Measurements from ENCODE around the gene VMP1. TPM values are rescaled to one million over a fixed set of nuclear protein-coding genes. Genes with fewer than 3 reads are reported as not detected.

Gene VMP1
- polyA plus RNA-seq, 2 of the 4 experiments (the other 2 are of a cell fraction), result 395 to 726 TPM

GRCh38 chr17:59776577-59776976 lies 69.1 kb downstream of the VMP1 start:
- H3K4me3 ChIP-seq, result no peak overlapping the region
- no peak for TF ChIP-seq CTCF (IDR thresholded peaks at IDR 0.05)
- no peak for TF ChIP-seq ZC3H11A (IDR thresholded peaks at IDR 0.05)
- TF ChIP-seq ATOH8 (CRISPR knock-in tag; IDR thresholded peaks at IDR 0.05; ENCODE audit: low read depth), result no peak
- no peak for TF ChIP-seq FOXS1 (CRISPR knock-in tag; IDR thresholded peaks at IDR 0.05)
- TF ChIP-seq CBX8 (IDR thresholded peaks at IDR 0.05), result no peak
- TF ChIP-seq EP300 (IDR thresholded peaks at IDR 0.05), result no peak
- TF ChIP-seq HMGXB4 (CRISPR knock-in tag; IDR thresholded peaks at IDR 0.05; ENCODE audit: borderline replicate concordance), result no peak
- TF ChIP-seq POLR2AphosphoS2 (conservative IDR thresholded peaks at IDR 0.05; ENCODE audit: low read length), result no peak
- TF ChIP-seq KDM5A (IDR thresholded peaks at IDR 0.05), result no peak
- DNase-seq (ENCODE audit: low read depth in 1 of 2, low spot score in 1 of 2), result no peak
- CTCF ChIA-PET, result interaction anchor here (1.4 kb wide), 1 partner anchor 22 kb away, joined by 5 read pairs; no protein-coding TSS in a partner anchor
- peaks cover 44% of the 10 kb centered on the region for H3K4me1 ChIP-seq
- peaks cover 12% of the 10 kb centered on the region for H3K9me3 ChIP-seq
- no peak for ATAC-seq
- 92% methylated on average over 1 of the region's 1 CpG for WGBS (ENCODE audit: missing lambda C conversion rate)
- POLR2A ChIA-PET, result interaction anchor here (0.7 kb wide), 1 partner anchor 53 kb away, joined by 3 read pairs; no protein-coding TSS in a partner anchor
- no peak overlapping the region for H3K4me2 ChIP-seq
- no peak for FAIRE-seq
- peak overlapping the region; percentile 7 to 52; a peak in 4 of 6 replicates for H3K27ac ChIP-seq

GRCh38 chr17:59777033-59777432 lies 69.6 kb downstream of the VMP1 start:
- H3K9me3 ChIP-seq, result peaks cover 12% of the 10 kb centered on the region
- peaks cover 48% of the 10 kb centered on the region for H3K4me1 ChIP-seq
- no peak for ATAC-seq
- H3K27ac ChIP-seq, result peak overlapping the region; percentile 2 to 56; a peak in 4 of 6 replicates
- H3K4me2 ChIP-seq, result no peak overlapping the region
- POLR2A ChIA-PET, result interaction anchor here (0.7 kb wide), 1 partner anchor 53 kb away, joined by 3 read pairs; no protein-coding TSS in a partner anchor
- CTCF ChIA-PET, result interaction anchor here (1.4 kb wide), 1 partner anchor 23 kb away, joined by 5 read pairs; no protein-coding TSS in a partner anchor
- WGBS (ENCODE audit: missing lambda C conversion rate), result 75% methylated on average over 3 of the region's 3 CpGs
- no peak for TF ChIP-seq PHF8 (IDR thresholded peaks at IDR 0.05; ENCODE audit: borderline replicate concordance, low read depth)
- TF ChIP-seq HDAC2 (IDR thresholded peaks at IDR 0.05), result 0 out of 2 replicates have a peak, but pooled peaks have one; percentile 65
- TF ChIP-seq ZNF302 (CRISPR knock-in tag; IDR thresholded peaks at IDR 0.05), result no peak
- FAIRE-seq, result no peak
- no peak overlapping the region for H3K4me3 ChIP-seq
- DNase-seq (ENCODE audit: low read depth in 1 of 2, low spot score in 1 of 2), result no peak

GRCh38 chr17:59778996-59779395 lies 71.5 kb downstream of the VMP1 start:
- Histone ChIP-seq H3K4me3 (no peak overlapping the region), H3K9me3 (peaks cover 12% of the 10 kb centered on the region), H3K27ac (peak overlapping the region; percentile 88 to 98), H3K4me1 (peaks cover 57% of the 10 kb centered on the region), H3K4me2 (no peak overlapping the region; the same call in 2 of the 3 replicates)
- DNase-seq (ENCODE audit: low read depth in 1 of 2, low spot score in 1 of 2), result no peak
- CTCF ChIA-PET, result interaction anchor here (0.6 to 1.9 kb wide), 8 partner anchors 9 to 75 kb away, joined by 3 to 5 read pairs (median 4); no protein-coding TSS in a partner anchor
- POLR2A ChIA-PET, result interaction anchor here (1.1 to 1.2 kb wide), 2 partner anchors 59 to 63 kb away, joined by 3 to 7 read pairs; no protein-coding TSS in a partner anchor
- no peak for TF ChIP-seq PHF8 (IDR thresholded peaks at IDR 0.05; ENCODE audit: borderline replicate concordance, low read depth)
- no peak for TF ChIP-seq ZC3H11A (IDR thresholded peaks at IDR 0.05)
- TF ChIP-seq EP300 (IDR thresholded peaks at IDR 0.05), result no peak
- no peak for FAIRE-seq
- ATAC-seq, result no peak
- WGBS (ENCODE audit: missing lambda C conversion rate), result 97% methylated on average over 4 of the region's 4 CpGs

GRCh38 chr17:59779521-59779920 lies 72.1 kb downstream of the VMP1 start:
- no peak overlapping the region for H3K4me3 ChIP-seq
- POLR2A ChIA-PET, result interaction anchor here (0.6 kb wide), 1 partner anchor 67 kb away, joined by 3 read pairs; no protein-coding TSS in a partner anchor
- H3K4me2 ChIP-seq, result peak overlapping the region; percentile 3; the same call in 1 of the 3 replicates
- DNase-seq (ENCODE audit: low read depth in 1 of 2, low spot score in 1 of 2) (no peak), ATAC-seq (no peak), FAIRE-seq (no peak)
- 89% methylated on average over 1 of the region's 1 CpG for WGBS (ENCODE audit: missing lambda C conversion rate)
- peak overlapping the region; percentile 88 to 98 for H3K27ac ChIP-seq
- CTCF ChIA-PET, result interaction anchor here (0.6 to 1.9 kb wide), 8 partner anchors 9 to 74 kb away, joined by 3 to 5 read pairs (median 4); no protein-coding TSS in a partner anchor
- peaks cover 12% of the 10 kb centered on the region for H3K9me3 ChIP-seq
- peaks cover 57% of the 10 kb centered on the region for H3K4me1 ChIP-seq
- TF ChIP-seq KDM5A (IDR thresholded peaks at IDR 0.05), result no peak
- no peak for TF ChIP-seq KDM1A (IDR thresholded peaks at IDR 0.05; ENCODE audit: low read depth)
- no peak for TF ChIP-seq NFE2L2 (conservative IDR thresholded peaks at IDR 0.05; ENCODE audit: low read length)
- TF ChIP-seq ZFP36 (IDR thresholded peaks at IDR 0.05; ENCODE audit: borderline replicate concordance, partially characterized antibody), result no peak
- no peak for TF ChIP-seq CHD2 (IDR thresholded peaks at IDR 0.05; ENCODE audit: low read length, partially characterized antibody)
- no peak for TF ChIP-seq TP53 (CRISPR knock-in tag; IDR thresholded peaks at IDR 0.05)
- no peak for TF ChIP-seq ELK1 (IDR thresholded peaks at IDR 0.05; ENCODE audit: low read depth, low read length)
- no peak for TF ChIP-seq HMGXB4 (CRISPR knock-in tag; IDR thresholded peaks at IDR 0.05; ENCODE audit: borderline replicate concordance)
- TF ChIP-seq MYC (IDR thresholded peaks at IDR 0.05; ENCODE audit: borderline replicate concordance, low read length), result no peak
- TF ChIP-seq EHMT2 (IDR thresholded peaks at IDR 0.05; ENCODE audit: low read depth), result no peak
- TF ChIP-seq MAX (IDR thresholded peaks at IDR 0.05), result no peak
